ENCODE results near the gene CYCS.

The CYCS gene

DNA sequence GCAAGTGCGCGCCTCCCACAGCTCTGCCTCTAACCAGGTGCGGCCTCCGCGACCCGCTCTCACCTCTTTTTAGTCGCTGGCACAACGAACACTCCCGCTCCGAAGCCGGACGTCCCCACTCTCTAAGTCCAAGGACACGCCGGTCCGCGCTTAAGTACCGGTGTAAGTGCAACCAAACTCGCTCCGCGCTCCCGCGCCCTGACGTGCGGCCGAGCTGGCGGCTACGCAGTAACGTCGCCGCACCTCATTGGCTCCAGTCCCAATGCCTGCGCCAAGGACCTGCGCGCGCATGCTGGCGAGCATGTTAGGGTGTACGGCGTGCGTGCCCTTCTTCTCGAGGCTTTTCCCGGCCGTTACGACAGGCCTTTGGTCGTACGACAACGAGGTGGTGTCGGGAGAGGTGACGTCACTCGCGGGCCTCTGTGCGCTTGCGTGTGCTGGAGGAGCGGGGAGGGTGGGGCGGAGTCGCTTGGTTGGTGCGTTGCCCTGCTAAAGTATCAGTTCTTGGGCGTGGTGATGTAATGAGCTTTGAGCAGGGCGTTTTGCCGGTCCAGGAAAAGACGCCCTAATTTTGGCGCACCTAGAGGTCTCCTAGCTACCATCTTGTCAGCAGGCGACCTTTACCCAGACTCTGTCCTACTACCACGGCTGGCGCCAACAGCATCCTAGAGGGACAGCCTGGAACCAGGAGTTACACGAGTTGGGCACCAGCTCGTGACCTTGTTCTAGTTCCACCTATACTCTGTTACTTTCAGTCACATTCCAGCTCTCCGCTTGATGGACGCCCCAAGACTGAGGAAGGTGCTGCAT, at the start of gene CYCS:
Gene CYCS (minus strand): TSS at position 124 of the 810 bp plus-strand sequence. CDS start 1,141 bp downstream, outside the sequence.
- peak; percentile 93 for DNase-seq (ENCODE audit: low spot score)

DNA sequence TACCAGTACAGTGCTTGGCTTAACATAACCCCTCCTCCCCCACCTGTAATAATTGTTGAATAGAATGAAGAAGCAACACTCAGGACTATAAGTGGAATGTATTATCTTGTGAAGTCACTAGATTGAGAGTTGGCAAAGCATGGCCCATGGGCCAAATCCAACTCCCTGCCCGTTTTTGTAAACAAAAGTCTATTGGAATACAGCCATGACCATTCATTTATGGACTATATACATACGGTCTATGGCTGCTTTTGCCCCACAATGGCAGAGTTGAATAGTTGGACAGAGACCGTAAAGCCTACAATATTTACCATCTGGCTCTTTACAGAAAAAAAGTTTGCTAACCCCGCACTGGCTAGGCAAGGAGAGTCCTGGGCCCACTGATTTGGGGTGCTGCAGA, 48.1 kb upstream of the CYCS start:
- DNase-seq (ENCODE audit: low spot score): no peak

DNA sequence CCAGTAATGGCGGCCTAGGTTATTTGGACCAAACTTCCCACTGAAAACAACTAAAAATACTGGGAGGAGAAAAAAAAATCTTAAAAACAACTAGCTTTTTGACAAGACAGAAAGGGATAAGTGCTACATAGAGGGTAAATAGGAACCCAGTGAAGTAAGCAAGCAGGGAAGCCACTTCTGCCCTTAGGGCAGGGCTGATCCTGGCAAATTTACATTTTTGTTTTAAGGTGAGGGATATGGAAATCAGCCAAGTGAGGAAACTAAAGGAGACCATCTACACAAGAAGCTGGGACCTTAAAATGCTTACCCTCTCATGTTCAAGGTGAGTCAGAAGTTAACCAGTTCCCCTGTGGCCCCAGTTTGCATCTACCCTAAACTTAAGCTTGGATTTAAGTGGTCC, 46.5 kb upstream of the CYCS start:
- no peak for DNase-seq (ENCODE audit: low spot score)

DNA sequence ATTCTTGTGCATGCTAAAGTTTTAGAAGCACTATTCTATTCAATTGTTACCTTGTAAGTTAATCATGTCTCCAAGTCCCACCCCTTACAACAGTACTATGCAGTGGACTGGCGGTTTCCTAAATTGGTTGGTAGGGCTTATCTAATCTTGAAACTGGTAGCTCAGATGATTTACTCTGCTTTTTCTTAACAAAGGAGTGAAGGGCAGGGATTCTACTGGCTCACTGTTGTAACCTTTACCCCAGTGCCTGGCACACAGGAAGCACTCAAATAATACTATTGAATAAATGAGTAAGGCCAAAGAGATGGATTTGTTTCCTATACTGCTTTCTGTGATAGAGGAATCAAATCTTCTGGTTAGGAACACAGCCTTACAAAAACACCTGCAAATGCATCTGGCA, 46.0 kb upstream of the CYCS start:
- DNase-seq (ENCODE audit: low spot score): no peak

DNA sequence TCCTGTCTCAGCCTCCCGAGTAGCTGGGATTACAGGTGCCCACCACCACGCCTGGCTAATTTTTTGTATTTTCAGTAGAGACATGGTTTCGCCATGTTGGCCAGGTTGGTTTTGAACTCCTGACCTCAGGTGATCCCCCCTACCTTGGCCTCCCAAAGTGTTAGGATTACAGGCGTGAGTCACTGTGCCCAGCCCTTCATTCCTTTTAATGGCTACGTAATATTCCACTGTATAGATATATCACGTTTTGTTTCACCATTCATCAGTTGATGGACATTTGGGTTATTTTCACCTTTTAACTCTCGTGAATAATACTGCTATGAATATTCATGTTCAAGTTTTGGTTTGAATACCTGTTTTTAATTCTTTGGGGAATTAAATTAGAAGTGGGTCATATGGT, 44.6 kb upstream of the CYCS start:
- no peak for DNase-seq (ENCODE audit: low spot score)

DNA sequence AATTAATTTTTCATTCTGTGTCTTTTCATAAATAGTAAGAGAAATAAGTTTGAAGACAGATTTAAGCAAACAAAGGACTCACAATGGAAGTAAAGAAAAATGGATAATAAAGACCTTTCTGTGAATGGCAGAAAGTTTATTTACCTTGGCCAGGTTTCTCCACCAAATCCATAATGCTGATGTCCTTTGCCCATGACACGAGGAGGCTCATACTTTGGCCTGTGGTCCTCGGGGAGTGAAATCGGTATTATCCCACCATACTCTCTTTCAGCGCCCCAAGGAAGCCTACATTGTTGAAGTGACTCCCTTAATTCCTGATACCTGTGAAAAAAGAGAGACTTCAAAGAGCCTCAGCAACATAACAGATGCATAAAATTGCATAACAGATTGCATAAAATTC, 43.1 kb upstream of the CYCS start:
- no peak for DNase-seq (ENCODE audit: low spot score)

DNA sequence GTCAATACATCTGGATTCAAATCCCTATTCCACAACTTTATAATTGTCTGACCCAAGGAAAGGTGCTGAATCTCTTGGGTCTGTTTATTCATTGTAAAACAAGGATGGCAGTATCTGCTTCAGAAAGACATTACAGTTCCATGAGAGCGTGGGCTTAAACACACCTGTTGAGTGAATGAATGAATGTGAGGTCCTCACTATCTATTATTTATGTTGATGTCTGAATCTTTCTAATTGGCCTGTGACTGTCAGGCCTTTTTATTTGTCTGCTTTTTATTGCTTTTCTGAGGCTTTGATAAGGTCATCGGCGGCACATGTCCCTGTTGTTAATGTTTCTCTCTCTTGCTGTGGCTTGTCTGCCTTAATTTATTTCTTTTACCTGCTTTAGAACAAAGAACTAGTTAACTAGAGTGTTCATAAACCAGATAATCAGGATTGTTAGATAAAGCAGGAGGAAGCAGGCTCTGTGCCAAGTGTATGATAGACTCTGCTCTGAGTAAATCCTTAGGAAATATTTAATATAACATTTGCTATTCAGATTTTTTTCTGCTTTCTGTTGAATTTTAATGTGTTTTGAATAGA, 42.3 kb upstream of the CYCS start:
- DNase-seq (ENCODE audit: low spot score): no peak

DNA sequence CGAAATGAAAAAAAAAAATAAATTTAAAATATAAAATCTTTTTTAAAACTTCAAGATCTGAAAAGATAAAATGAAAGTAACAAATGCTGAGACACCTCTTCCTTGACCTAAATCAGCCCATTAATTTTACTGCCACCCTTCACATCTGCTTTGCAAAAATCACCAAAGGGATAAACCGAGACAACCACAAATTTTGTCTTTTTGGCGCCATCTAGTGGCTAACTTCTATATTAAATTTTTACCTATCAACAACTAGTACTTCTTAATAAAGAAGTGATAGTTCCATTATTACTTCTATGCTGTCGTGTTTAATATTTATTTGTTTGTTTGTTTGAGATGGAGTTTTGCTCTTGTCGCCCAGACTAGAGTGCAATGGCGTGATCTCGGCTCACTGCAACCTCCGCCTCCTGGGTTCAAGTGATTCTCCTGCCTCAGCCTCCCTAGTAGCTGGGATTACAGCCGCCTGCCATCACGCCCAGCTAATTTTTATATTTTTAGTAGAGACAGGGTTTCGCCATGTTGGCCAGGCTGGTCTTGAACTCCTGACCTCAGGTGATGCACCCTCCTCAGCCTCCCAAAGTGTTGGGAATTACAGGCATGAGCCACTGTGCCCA, 35.0 kb upstream of the CYCS start:
- peak; percentile 58 for DNase-seq (ENCODE audit: low spot score)

DNA sequence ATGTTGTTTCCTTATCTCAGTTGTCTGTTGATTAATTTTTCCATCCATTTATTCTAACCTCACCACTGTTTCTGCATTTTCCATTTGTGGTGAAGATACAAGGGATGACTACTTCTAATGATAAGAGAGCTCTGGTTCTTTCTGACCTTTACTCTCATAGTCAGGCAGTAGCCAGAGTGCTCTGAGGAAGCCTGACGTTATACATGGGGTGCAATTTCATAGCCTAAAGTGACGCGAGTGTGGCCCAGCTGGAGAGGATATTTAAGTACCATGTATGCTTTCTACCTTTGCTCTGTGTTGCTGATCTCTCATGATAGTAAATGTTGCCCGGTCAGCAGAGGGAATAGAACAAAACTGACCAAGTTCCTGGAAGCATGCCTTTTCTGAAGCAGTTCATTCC, 33.9 kb upstream of the CYCS start:
- no peak for DNase-seq (ENCODE audit: low spot score)

DNA sequence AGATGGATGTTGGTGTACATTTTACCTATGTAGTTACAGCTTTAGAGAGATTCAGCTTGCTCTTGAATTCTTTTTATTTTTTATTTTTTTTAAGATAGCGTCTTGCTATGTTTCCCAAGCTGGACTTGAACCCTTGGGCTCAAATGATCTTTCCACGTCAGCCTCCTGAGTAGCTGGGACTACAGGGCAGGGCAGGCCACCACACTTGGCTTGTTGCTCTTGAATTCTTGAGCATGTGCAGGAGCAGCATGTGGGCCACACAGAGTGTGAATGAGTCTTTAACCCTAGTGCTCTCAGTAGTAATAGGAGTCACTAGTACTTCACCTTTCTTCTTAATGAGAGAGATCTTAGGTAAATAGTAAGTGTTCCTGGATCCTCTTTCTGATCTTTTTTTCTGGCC, 26.7 kb upstream of the CYCS start:
- no peak for DNase-seq (ENCODE audit: low spot score)

DNA sequence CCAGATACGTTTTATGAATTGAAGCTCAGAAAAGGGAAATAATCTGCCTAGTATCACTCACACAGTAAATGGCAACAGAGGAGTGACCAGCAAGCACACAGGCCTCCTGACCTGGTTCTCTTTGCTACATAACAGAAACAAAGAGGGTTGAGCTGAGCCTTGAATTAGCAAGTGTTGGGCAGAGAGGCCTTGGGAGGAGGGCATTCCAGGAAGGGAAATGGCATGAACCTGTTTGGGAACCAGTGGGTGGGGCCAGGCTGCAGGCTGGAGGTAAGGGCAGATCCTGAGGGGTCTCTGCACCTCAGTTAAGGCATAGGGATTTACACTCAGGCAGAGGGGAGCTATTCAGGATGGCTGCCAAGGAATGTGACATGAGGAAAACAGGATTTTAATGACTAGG, 24.8 kb upstream of the CYCS start:
- peak; percentile 52 for DNase-seq (ENCODE audit: low spot score)

DNA sequence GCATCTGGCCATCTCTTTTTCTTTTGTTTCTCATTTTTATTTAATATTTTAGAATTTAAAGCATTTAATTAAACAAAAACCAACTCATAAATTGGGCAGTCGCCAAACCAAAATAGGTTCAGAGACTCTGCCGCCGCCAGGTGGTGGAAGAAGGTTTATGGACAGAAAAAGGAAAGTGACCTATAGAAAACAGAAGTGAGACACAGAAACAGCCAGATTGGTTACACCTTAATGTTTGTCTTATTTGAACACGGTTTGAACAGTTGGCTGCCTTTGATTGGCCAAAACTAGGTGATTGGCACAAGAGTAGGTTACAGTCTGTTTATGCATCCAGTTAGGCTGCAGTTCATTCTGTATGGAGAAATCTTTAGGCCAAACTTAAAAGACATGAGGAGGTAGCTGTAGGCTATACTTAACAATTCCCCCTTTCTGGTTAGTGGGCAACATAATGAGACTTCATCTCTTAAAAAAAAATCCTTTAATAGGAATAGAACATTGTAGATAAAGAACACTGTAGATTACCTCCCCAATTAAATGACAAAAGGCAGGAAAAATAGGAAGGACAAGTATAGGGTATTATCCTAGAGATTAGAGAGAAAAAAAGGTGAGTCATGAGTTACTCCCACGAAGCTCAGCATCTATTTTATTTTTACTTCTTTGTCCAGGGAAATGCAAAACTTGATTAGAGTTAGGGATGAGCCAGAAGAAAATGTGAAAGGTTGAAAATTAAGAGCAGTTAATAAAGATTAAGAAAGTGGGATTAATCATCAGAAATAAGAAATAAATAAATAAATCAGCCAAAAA, 23.9 kb upstream of the CYCS start:
- DNase-seq (ENCODE audit: low spot score): no peak

DNA sequence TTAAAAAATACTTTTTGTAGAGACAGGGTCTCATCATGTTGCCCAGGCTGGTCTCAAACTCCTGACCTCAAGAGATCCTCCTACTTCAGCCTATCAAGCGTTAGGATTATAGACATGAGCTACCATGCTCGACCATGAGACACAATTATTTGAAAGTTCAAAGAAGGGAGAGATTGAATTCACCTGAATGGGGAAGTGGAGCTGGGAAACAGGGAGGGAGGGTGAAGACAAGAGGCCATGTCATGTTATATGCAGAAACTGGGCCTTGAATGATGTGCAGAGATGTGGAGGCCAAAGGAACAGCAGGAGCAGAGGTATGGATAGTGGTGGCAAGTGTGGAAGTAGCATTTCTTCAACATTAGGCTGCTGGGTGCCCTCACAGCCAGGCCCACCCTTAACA, 18.7 kb upstream of the CYCS start:
- no peak for DNase-seq (ENCODE audit: low spot score)

DNA sequence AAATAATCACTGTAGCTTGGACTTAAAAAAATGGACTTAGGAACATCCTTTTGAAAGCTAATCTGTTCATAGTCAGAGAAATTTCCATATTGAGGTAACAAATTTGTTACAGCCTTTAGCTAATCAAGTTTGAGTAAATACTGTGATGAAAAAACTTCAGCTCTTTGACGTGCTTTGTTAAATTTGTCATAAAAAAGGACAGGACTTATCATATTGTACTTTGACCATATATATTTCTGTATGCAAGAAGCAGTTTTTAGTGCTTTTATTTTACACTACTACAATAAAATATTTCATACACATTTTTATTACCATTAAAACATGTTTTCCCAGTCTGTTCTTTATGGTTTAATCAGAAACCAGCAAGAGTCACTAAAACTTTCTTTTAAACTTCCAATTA, 14.5 kb upstream of the CYCS start:
- no peak for DNase-seq (ENCODE audit: low spot score)

DNA sequence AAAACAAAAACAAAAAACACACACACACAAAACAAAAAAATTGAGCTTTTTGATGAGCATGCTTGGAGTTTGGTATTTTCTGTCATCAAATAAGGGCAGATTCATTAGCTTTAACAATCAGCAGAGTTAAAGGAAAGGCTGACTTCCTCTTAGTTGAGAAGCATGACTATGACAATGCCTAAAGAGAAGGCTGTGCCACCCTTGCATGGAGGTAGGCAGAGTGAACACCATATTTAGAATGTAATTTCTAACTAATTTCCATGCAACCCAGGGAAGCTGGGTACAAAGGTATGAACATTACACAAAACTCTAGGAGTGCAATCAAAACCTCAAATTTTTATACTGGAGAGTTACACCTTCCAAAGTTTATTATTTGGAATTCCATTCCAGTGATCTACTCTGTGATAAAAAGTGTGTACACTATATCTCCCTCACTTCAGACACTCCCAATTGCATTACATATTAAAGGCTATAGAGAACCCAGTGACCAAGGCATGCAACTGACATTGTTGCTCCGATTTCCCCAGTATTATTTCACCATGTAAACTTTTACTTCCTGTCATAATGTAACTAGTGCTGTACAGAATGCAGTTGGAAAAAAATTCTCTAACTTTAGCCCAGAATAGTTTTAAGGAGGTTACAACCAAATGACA, 9.4 kb upstream of the CYCS start:
- DNase-seq (ENCODE audit: low spot score): no peak

DNA sequence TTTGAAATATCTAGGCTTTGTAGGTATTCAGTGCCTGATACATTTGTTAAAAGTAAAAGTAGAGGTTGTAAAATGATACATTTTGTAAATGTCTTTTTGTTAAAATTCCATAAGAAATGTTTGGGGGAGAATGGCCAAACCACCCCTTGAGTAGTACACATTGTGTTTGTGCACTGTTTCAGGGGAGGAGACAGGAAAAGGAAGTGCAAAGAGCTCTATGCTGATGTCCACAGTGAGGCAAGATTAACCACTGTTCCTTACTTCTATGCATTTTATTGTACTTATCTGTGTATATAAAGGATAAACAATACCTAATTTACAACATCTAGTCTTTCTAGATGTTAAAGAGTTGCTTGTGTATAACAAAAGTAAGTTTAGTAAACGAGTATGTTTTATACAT, 7.4 kb upstream of the CYCS start:
- no peak for DNase-seq (ENCODE audit: low spot score)

DNA sequence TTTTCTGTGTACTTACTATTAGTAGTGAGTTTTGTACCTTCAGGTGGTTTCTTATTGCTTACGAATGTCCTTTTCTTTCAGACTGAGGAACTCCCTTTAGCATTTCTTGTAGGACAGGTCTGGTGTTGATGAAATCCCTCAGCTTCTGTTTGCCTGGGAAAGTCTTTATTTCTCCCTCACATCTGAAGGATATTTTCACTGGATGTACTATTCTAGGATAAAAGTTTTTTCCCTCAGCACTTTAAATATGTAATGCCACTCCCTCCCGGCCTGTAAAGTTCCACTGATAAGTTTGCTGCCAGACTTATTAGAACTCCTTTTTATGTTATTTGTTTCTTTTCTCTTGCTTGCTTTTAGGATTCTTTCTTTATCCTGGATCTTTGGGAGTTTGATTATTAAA, 1.7 kb upstream of the CYCS start:
- DNase-seq (ENCODE audit: low spot score): no peak

DNA sequence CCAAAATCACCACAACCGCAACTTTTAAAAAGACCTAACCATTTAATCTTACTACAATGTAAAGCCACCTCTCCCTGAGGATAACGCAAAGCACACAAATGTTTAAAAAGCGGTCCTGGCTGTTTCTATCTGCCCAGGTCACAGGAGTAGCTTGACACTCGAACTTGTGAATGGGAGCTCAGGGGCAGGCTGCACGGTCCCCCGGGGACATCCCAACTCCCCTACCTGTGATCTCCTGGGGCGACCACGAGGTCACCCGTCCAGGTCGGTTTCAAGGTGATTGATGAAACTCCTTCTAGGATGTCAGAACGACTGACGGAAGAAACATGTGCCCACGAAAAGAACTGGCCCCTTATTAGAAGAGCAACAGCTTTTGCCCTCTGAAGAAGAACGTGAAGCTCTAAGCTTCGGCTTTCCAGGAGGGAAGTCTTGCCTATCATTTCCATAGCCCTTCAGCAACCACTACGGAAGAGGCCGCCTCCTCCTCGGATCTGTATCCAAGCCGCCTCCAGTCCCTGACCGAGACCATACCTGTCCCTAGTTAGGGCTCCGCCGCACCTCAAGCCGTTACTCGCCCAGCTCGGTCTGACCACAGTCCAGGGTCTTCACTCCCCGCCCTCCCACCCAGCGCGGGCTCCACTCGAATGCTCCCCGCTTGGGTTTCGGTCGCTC, 459 bp downstream of the CYCS start:
- DNase-seq (ENCODE audit: low spot score): no peak

DNA sequence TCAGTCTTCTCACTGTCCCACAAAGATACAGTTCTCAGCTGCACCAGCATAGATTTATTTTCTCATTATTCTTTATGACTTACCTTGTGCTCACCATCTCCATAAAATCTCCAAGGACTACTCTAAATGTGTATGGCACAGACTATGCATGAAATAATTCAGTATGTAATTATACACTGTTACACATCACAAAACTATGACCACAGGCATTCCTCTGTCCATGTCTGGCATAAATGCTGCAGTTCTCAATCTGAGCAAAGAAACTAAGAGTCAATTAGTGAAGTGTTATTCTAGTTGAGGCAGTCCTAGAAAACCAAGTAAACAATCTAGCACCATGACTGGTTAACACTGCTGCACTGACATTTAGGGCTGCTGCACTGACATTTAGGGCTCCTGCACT, 2.7 kb downstream of the CYCS start:
- DNase-seq (ENCODE audit: low spot score): no peak

DNA sequence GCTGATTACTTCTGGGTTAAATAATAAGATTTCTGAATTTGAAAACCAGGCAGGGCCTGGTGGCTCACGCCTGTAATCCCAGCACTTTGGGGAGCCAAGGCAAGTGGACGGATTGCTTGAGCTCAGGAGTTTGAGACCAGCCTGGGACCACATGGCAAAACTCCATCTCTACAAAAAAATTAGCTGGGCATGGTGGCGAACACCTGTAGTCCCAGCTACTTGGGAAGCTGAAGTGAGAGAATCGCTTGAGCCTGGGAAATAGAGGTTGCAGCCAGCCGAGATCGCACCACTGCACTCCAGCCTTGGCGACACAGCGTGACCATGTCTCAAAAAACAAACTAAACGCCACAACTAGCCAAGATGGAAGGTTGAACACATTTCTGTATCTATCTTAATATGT, 3.5 kb downstream of the CYCS start:
- DNase-seq (ENCODE audit: low spot score): no peak

DNA sequence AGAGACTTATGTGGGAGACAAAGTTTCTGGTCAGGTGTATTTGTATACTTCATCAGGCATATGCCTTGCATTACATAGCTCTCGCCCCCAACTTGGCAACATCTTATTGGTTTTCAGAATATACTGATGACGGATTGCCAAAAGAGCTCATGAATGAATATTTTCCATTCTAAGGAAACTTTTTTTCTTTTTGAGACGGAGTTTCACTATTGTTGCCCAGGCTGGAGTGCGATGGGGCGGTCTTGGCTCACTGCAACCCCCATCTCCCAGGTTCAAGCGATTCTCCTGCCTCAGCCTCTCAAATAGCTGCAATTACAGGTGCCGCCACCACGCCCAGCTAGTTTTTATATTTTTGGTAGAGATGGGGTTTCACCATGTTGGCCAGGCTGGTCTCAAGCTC, 6.0 kb downstream of the CYCS start:
- no peak for DNase-seq (ENCODE audit: low spot score)

Measured in iPS-NIHi11 (cell line).